Esophagus muscularis mucosa (tissue), 4 donors: Measurements from ENCODE around the gene MALAT1. TPM values are rescaled to one million over a fixed set of nuclear protein-coding genes. Genes with fewer than 3 reads are reported as not detected.
"Not testable (repeated sequence)": the region's sequence is repeated elsewhere in the genome, so short reads cannot be mapped to it uniquely, and the experiment has no call there.

ENCODE experiments used
- DNase-seq: peaks from one replicate; pipeline ENCODE4 v3.0.0-alpha.2; 2017; ENCODE audit errors: extremely low spot score
- H3K27ac ChIP-seq, 4 donors: fragments of 200-600 bp; sonication (generic); replicated peaks in 1 of 4; 1 replicate in 3 of 4; 2 replicates in 1 of 4; pipeline ENCODE4 v1.5.1; 2016 to 2019; ENCODE audit warnings: mild to moderate bottlenecking in 1 of 4
- H3K27me3 ChIP-seq, 4 donors: fragments of 200-600 bp; sonication (generic); one replicate each; pipeline versions ENCODE4 v1.5.1 to v1.6.0; 2016 to 2019
- H3K36me3 ChIP-seq, 4 donors: fragments of 200-600 bp; sonication (generic); one replicate each; pipeline ENCODE4 v1.5.1; 2016 to 2019
- H3K4me1 ChIP-seq, 4 donors: fragments of 200-600 bp; sonication (generic); one replicate each; pipeline ENCODE4 v1.5.1; 2016 to 2019
- H3K4me3 ChIP-seq, 4 donors: fragments of 200-600 bp; sonication (generic); 1 replicate in 2 of 4; 2 replicates in 2 of 4; pipeline ENCODE4 v1.5.1; 2016 to 2019; ENCODE audit warnings: mild to moderate bottlenecking in 4 of 4, moderate library complexity in 1 of 4
- H3K9me3 ChIP-seq, 4 donors: fragments of 200-600 bp; sonication (generic); 1 replicate in 3 of 4; 2 replicates in 1 of 4; pipeline ENCODE4 v1.5.1; 2016 to 2019
- CTCF ChIP-seq, 3 experiments: fragments of 200-600 bp in 2 of 3; fragments of 450-650 bp in 1 of 3; sonication (generic) in 2 of 3; IDR thresholded peaks; one replicate each; pipeline ENCODE4 v1.5.1; 2017 to 2019; ENCODE audit warnings: antibody characterized with exemption in 3 of 3, mild to moderate bottlenecking in 2 of 3, moderate library complexity in 1 of 3
- EP300 ChIP-seq: sonication (generic); formaldehyde crosslinking; IDR thresholded peaks from one replicate; pipeline ENCODE4 v1.6.1; 2017; ENCODE audit warnings: antibody characterized with exemption
- POLR2A ChIP-seq: fragments of 450-650 bp; IDR thresholded peaks from one replicate; pipeline ENCODE4 v1.6.1; 2017; ENCODE audit warnings: antibody characterized with exemption, moderate library complexity, mild to moderate bottlenecking, low read depth
- POLR2AphosphoS5 ChIP-seq, 2 donors: sonication (generic); formaldehyde crosslinking; IDR thresholded peaks; one replicate each; pipeline ENCODE4 v1.6.1; 2017; ENCODE audit warnings: antibody characterized with exemption in 2 of 2
- WGBS: methylation state at CpG from one replicate; pipeline ENCODE4 v1.1.5; 2018; 5-methylcytosine and 5-hydroxymethylcytosine counted together
- intact Hi-C: fragments of 100-400 bp; cut with DNase I; formaldehyde crosslinking; loops from one replicate; pipeline ENCODE4 v1.15.1; 2023
- total RNA-seq, 4 donors: library from RNA; depleted of rRNA; stranded (reverse); fragments of >200 nt; gene quantifications; one replicate each; pipeline versions ENCODE4 v1.1.0 to v1.2.1, GENCODE V29; 2016

MALAT1 gene
- total RNA-seq, 4 donors from 2014 or later: 2,724 to 15,405 (median 5,373) TPM

GRCh38 chr11:65454696-65455456 is 44.0 kb upstream of the MALAT1 start:
- H3K27ac ChIP-seq: peak overlapping the region; percentile 76 to 92 (median 88)
- TF ChIP-seq CTCF (IDR thresholded peaks at IDR 0.05): peak in 2 of 3 experiments; percentile 12 to 28
- TF ChIP-seq POLR2AphosphoS5 (IDR thresholded peaks at IDR 0.05): peak; percentile 93 to 94
- peak; percentile 76 for TF ChIP-seq POLR2A
- TF ChIP-seq EP300: no peak
- peaks cover 25 to 36% (median 31%) of the 10 kb centered on the region in 4 donors for H3K4me1 ChIP-seq
- WGBS: 30% methylated on average over 9 of the region's 47 CpGs
- H3K9me3 ChIP-seq: no peaks in the 10 kb centered on the region
- no peaks in the 10 kb centered on the region for H3K27me3 ChIP-seq
- peak overlapping the region; percentile 49 to 62 (median 58) for H3K4me3 ChIP-seq
- peak; percentile 97 for DNase-seq
- intact Hi-C loops: no loop called here
- H3K36me3 ChIP-seq: no peaks in the 10 kb centered on the region

GRCh38 chr11:65456418-65456817 is 42.4 kb upstream of the MALAT1 start:
- no peak for DNase-seq
- Histone ChIP-seq H3K36me3 (no peaks in the 10 kb centered on the region), H3K4me1 (peaks cover 25 to 36% (median 31%) of the 10 kb centered on the region in 4 donors), H3K27ac (no peak overlapping the region), H3K9me3 (no peaks in the 10 kb centered on the region), H3K4me3 (no peak overlapping the region), H3K27me3 (no peaks in the 10 kb centered on the region)
- intact Hi-C loops: no loop called here
- 89% methylated on average over 3 of the region's 3 CpGs for WGBS
- TF ChIP-seq CTCF (IDR thresholded peaks at IDR 0.05): no peak
- no peak for TF ChIP-seq POLR2A
- TF ChIP-seq EP300: no peak
- no peak for TF ChIP-seq POLR2AphosphoS5 (IDR thresholded peaks at IDR 0.05)

GRCh38 chr11:65459552-65459951 is 39.3 kb upstream of the MALAT1 start:
- H3K27ac ChIP-seq: no peak overlapping the region
- no peaks in the 10 kb centered on the region for H3K36me3 ChIP-seq
- no peak for DNase-seq
- no peaks in the 10 kb centered on the region for H3K27me3 ChIP-seq
- intact Hi-C loops: no loop called here
- H3K9me3 ChIP-seq: no peaks in the 10 kb centered on the region
- 87% methylated on average over 7 of the region's 7 CpGs for WGBS
- no peak overlapping the region for H3K4me3 ChIP-seq
- peaks cover 10 to 19% (median 14%) of the 10 kb centered on the region in 4 donors for H3K4me1 ChIP-seq
- no peak for TF ChIP-seq POLR2AphosphoS5 (IDR thresholded peaks at IDR 0.05)
- TF ChIP-seq POLR2A: no peak
- no peak for TF ChIP-seq EP300
- no peak for TF ChIP-seq CTCF (IDR thresholded peaks at IDR 0.05)

GRCh38 chr11:65465471-65465870 is 33.4 kb upstream of the MALAT1 start:
- H3K36me3 ChIP-seq, H3K27ac ChIP-seq, H3K4me3 ChIP-seq, intact Hi-C loops, H3K9me3 ChIP-seq, H3K27me3 ChIP-seq, DNase-seq: not testable (repeated sequence)
- 95% methylated on average over 18 of the region's 18 CpGs for WGBS
- peaks cover 16 to 19% (median 16%) of the 10 kb centered on the region in 4 donors for H3K4me1 ChIP-seq

GRCh38 chr11:65467306-65467705 is 31.5 kb upstream of the MALAT1 start:
- H3K9me3 ChIP-seq, H3K27ac ChIP-seq, H3K27me3 ChIP-seq, H3K4me3 ChIP-seq, DNase-seq, H3K36me3 ChIP-seq, intact Hi-C loops: not testable (repeated sequence)
- 85% methylated on average over 6 of the region's 6 CpGs for WGBS
- peaks cover 30 to 38% (median 32%) of the 10 kb centered on the region in 4 donors for H3K4me1 ChIP-seq
